Heart left ventricle (tissue), 16 donors: Measurements from ENCODE around the gene LPP. TPM values are rescaled to one million over a fixed set of nuclear protein-coding genes. Genes with fewer than 3 reads are reported as not detected.

ENCODE experiments used
- ATAC-seq, 4 donors: fragments of 200-7000 bp; cut with Tn5 transposase; one replicate each; pipeline ENCODE4 v1.9.1; 2020 to 2022; ENCODE audit warnings: moderate library complexity in 4 of 4, mild to moderate bottlenecking in 3 of 4, moderate number of reproducible peaks in 1 of 4
- DNase-seq, 5 donors: peaks; one replicate each; pipeline ENCODE4 v3.0.0-alpha.2; 2020
- H3K27ac ChIP-seq, 12 donors: fragments of 200-600 bp; sonication (generic) in 4 of 12; one replicate each; pipeline versions ENCODE4 v1.5.0 to v1.8.0; 2016 to 2022; ENCODE audit warnings: mild to moderate bottlenecking in 2 of 12
- H3K27me3 ChIP-seq, 9 donors: fragments of 200-600 bp; sonication (generic) in 2 of 9; one replicate each; pipeline versions ENCODE4 v1.5.1 to v1.8.0; 2016 to 2022; ENCODE audit warnings: mild to moderate bottlenecking in 3 of 9
- H3K36me3 ChIP-seq, 9 donors: fragments of 200-600 bp; sonication (generic) in 2 of 9; one replicate each; pipeline versions ENCODE4 v1.5.0 to v1.8.0; 2018 to 2022; ENCODE audit warnings: mild to moderate bottlenecking in 2 of 9
- H3K4me1 ChIP-seq, 12 donors: fragments of 200-600 bp; sonication (generic) in 4 of 12; one replicate each; pipeline versions ENCODE4 v1.5.0 to v1.8.0; 2016 to 2022; ENCODE audit warnings: mild to moderate bottlenecking in 3 of 12
- H3K4me3 ChIP-seq, 12 donors: fragments of 200-600 bp; sonication (generic) in 4 of 12; one replicate each; pipeline versions ENCODE4 v1.5.0 to v1.8.0; 2017 to 2022; ENCODE audit warnings: mild to moderate bottlenecking in 9 of 12, moderate library complexity in 4 of 12
- H3K9me3 ChIP-seq, 12 donors: fragments of 200-600 bp; sonication (generic) in 4 of 12; one replicate each; pipeline versions ENCODE4 v1.5.0 to v1.8.0; 2016 to 2022; ENCODE audit warnings: mild to moderate bottlenecking in 1 of 12
- POLR2A ChIP-seq, 2 donors: fragments of 450-650 bp; IDR thresholded peaks; one replicate each; pipeline ENCODE4 v1.6.1; 2017; ENCODE audit warnings: antibody characterized with exemption in 2 of 2, mild to moderate bottlenecking in 2 of 2, moderate library complexity in 2 of 2
- WGBS, 4 donors: extraction: QIAGEN DNeasy Blood & Tissue Kit in 2 of 4; methylation state at CpG; one replicate each; pipeline versions ENCODE4 v1.1.5 to v1.1.7; 2013 to 2018; 5-methylcytosine and 5-hydroxymethylcytosine counted together
- intact Hi-C, 10 donors: fragments of 100-400 bp; cut with DNase I; formaldehyde crosslinking; loops; one replicate each; pipeline versions ENCODE4 v1.11.1 to v1.14.2; 2022
- polyA plus RNA-seq, 2 donors: library from polyadenylated mRNA; stranded (reverse); fragments of 200-250 nt; gene quantifications; one replicate each; pipeline ENCODE4 v1.2.3, GENCODE V29; 2013
- total RNA-seq, 9 donors: library from RNA; depleted of rRNA in 2 of 9; stranded (reverse); fragments of >200 nt in 2 of 9; fragmentation: NEBNext Ultra II Directional in 3 of 9; extraction: Animal tissue kit (Norgen Biotek cat#: 25700) in 3 of 9; gene quantifications; one replicate each; pipeline versions ENCODE4 v1.1.0 to v1.2.4, GENCODE V29; 2016 to 2023
- TF ChIP-seq, protein P1 (sequence below), 12 donors: fragments of 200-600 bp; sonication (generic) in 4 of 12; IDR thresholded peaks; one replicate each; pipeline versions ENCODE4 v1.5.0 to v1.8.0; 2018 to 2022; ENCODE audit warnings: antibody characterized with exemption in 12 of 12, mild to moderate bottlenecking in 5 of 12
- donor health status: ischemic (EF 13 %, LVEDD 7.1; RV severe dilation, severe dysfunction).
- donor health status: healthy with polysubstance abuse.
- donor health status: DM: no; HTN: yes; CAD: no.
- donor health status: DM: no; HTN: no; CAD: no.
- donor health status: ischemic (EF 25% LVEDD 6.9; RV normal size, moderate dysfunction).
- donor health status: ischemic (EF 25% LVEDD 5.7; RV mildly dilated, moderate dysfunction).
- donor health status: healthy.
- donor health status: DM: yes; HTN: yes; CAD: no.
- donor health status: ischemic (EF 35%, LVEDD 5.7; RV mildly dilated, moderate dysfunction).
- donor health status: nonischemic (EF 11% LVEDD 7.7; RV severe dilation, severe dysfunction).
- donor health status: DM: yes; HTN: yes; CAD: no.
- donor health status: PGD.
- donor health status: ischemic (EF 29% LVEDD 5.4; RV normal size, mild dysfunction).
- donor health status: nonischemic (EF 23%, LVEDD 6.1; RV moderate dilation, normal function).

The LPP gene
- total and polyA plus RNA-seq, 11 donors, result 9.2 to 178 (median 100) TPM

- Histone ChIP-seq H3K27me3 (no peaks in the 10 kb centered on the region), H3K4me3 (no peak overlapping the region), H3K4me1 (peaks cover 0 to 9% (median 0%) of the 10 kb centered on the region in 12 donors), H3K36me3 (no peaks in the 10 kb centered on the region), H3K27ac (no peak overlapping the region), H3K9me3 (no peaks in the 10 kb centered on the region)
- 72 to 96% (median 90%) methylated on average over 3 of the region's 3 CpGs for WGBS, 4 donors
- intact Hi-C loops, result no loop called here
- ATAC-seq (no peak), DNase-seq (no peak)
- TF ChIP-seq POLR2A (IDR thresholded peaks at IDR 0.05), result no peak
- TF ChIP-seq, protein P1, sequence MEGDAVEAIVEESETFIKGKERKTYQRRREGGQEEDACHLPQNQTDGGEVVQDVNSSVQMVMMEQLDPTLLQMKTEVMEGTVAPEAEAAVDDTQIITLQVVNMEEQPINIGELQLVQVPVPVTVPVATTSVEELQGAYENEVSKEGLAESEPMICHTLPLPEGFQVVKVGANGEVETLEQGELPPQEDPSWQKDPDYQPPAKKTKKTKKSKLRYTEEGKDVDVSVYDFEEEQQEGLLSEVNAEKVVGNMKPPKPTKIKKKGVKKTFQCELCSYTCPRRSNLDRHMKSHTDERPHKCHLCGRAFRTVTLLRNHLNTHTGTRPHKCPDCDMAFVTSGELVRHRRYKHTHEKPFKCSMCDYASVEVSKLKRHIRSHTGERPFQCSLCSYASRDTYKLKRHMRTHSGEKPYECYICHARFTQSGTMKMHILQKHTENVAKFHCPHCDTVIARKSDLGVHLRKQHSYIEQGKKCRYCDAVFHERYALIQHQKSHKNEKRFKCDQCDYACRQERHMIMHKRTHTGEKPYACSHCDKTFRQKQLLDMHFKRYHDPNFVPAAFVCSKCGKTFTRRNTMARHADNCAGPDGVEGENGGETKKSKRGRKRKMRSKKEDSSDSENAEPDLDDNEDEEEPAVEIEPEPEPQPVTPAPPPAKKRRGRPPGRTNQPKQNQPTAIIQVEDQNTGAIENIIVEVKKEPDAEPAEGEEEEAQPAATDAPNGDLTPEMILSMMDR (IDR thresholded peaks at IDR 0.05), result no peak
Observed at GRCh38 chr3:188747489-188747888, 593.5 kb downstream of the LPP start.

- H3K4me3 ChIP-seq, result no peak overlapping the region
Observed at GRCh38 chr3:188749010-188749617, 595.2 kb downstream of the LPP start.

GRCh38 chr3:188749830-188750229 is 595.9 kb downstream of the LPP start:
- Histone ChIP-seq H3K27me3 (no peaks in the 10 kb centered on the region), H3K4me1 (peaks cover 0 to 14% (median 0%) of the 10 kb centered on the region in 12 donors), H3K36me3 (no peaks in the 10 kb centered on the region), H3K27ac (no peak overlapping the region), H3K9me3 (no peaks in the 10 kb centered on the region), H3K4me3 (no peak overlapping the region)
- TF ChIP-seq, protein P1 (IDR thresholded peaks at IDR 0.05), result no peak
- no peak for TF ChIP-seq POLR2A (IDR thresholded peaks at IDR 0.05)
- no peak for ATAC-seq
- 87 to 98% (median 97%) methylated on average over 4 of the region's 4 CpGs for WGBS, 4 donors
- no peak for DNase-seq
- intact Hi-C loops, result no loop called here

More at GRCh38 chr3:188749010-188749617, 595.2 kb downstream of the LPP start:
- WGBS, 4 donors, result 77 to 85% (median 82%) methylated on average over 5 of the region's 5 CpGs
- ATAC-seq, result no peak
- Histone ChIP-seq H3K4me1 (peaks cover 0 to 12% (median 0%) of the 10 kb centered on the region in 12 donors), H3K9me3 (no peaks in the 10 kb centered on the region), H3K27ac (no peak overlapping the region), H3K27me3 (no peaks in the 10 kb centered on the region), H3K36me3 (no peaks in the 10 kb centered on the region)
- no peak for TF ChIP-seq POLR2A (IDR thresholded peaks at IDR 0.05)
- TF ChIP-seq, protein P1 (IDR thresholded peaks at IDR 0.05), result peak in 11 of 12 donors; percentile 20 to 59 (median 35)
- intact Hi-C loops, result no loop called here
- no peak for DNase-seq

GRCh38 chr3:188750617-188751016 is 596.7 kb downstream of the LPP start:
- H3K9me3 ChIP-seq, result no peaks in the 10 kb centered on the region
- ATAC-seq (no peak), DNase-seq (no peak)
- peaks cover 0 to 15% (median 0%) of the 10 kb centered on the region in 12 donors for H3K4me1 ChIP-seq
- intact Hi-C loops, result no loop called here
- no peaks in the 10 kb centered on the region for H3K36me3 ChIP-seq
- no peak overlapping the region for H3K4me3 ChIP-seq
- TF ChIP-seq, protein P1 (IDR thresholded peaks at IDR 0.05), result no peak
- TF ChIP-seq POLR2A (IDR thresholded peaks at IDR 0.05), result no peak
- no peaks in the 10 kb centered on the region for H3K27me3 ChIP-seq
- 84 to 94% (median 88%) methylated on average over 1 of the region's 1 CpG for WGBS, 4 donors
- H3K27ac ChIP-seq, result no peak overlapping the region
